WTC11 (cell line): ENCODE data around the gene ARHGAP32.

Source experiments
- AFF4 ChIP-seq: sonication (generic); formaldehyde crosslinking; IDR thresholded peaks from 2 replicates; pipeline ENCODE4 v1.8.1; 2023; ENCODE audit warnings: mild to moderate bottlenecking, missing genetic modification reagents, borderline replicate concordance
- ATF2 ChIP-seq: sonication (generic); formaldehyde crosslinking; IDR thresholded peaks from 2 replicates; pipeline ENCODE4 v1.8.1; 2022; ENCODE audit warnings: low read depth, missing genetic modification reagents, borderline replicate concordance
- CBFB ChIP-seq: sonication (generic); formaldehyde crosslinking; IDR thresholded peaks from 2 replicates; pipeline ENCODE4 v1.8.1; 2022; ENCODE audit warnings: mild to moderate bottlenecking, low read depth, missing genetic modification reagents
- CREB1 ChIP-seq: sonication (generic); formaldehyde crosslinking; IDR thresholded peaks from 2 replicates; pipeline ENCODE4 v1.8.0; 2023; ENCODE audit warnings: mild to moderate bottlenecking, missing genetic modification reagents
- CTCF ChIP-seq: fragments of 200-600 bp; IDR thresholded peaks from 2 replicates; pipeline ENCODE4 v1.8.0; 2022; ENCODE audit warnings: antibody characterized with exemption
- E2F5 ChIP-seq: sonication (generic); formaldehyde crosslinking; IDR thresholded peaks from 2 replicates; pipeline ENCODE4 v1.8.1; 2022; ENCODE audit warnings: mild to moderate bottlenecking, moderate library complexity, missing genetic modification reagents
- HMGXB4 ChIP-seq: sonication (generic); formaldehyde crosslinking; IDR thresholded peaks from 2 replicates; pipeline ENCODE4 v1.8.1; 2023; ENCODE audit warnings: mild to moderate bottlenecking, moderate library complexity, missing genetic modification reagents
- KAT7 ChIP-seq: sonication (generic); formaldehyde crosslinking; IDR thresholded peaks from 2 replicates; pipeline ENCODE4 v1.8.1; 2023; ENCODE audit warnings: missing genetic modification reagents, mild to moderate bottlenecking, borderline replicate concordance
- PRDM15 ChIP-seq: sonication (generic); formaldehyde crosslinking; IDR thresholded peaks from 2 replicates; pipeline ENCODE4 v1.8.0; 2022; ENCODE audit warnings: missing genetic modification reagents
- ZNF263 ChIP-seq: sonication (generic); formaldehyde crosslinking; IDR thresholded peaks from 2 replicates; pipeline ENCODE4 v1.8.1; 2022; ENCODE audit warnings: low read depth, mild to moderate bottlenecking, moderate library complexity, missing genetic modification reagents
- ZNF512 ChIP-seq: sonication (generic); formaldehyde crosslinking; IDR thresholded peaks from 2 replicates; pipeline ENCODE4 v1.8.1; 2022; ENCODE audit warnings: missing genetic modification reagents, borderline replicate concordance

GRCh38 chr11:128936606-128937251, 255.4 kb downstream of the ARHGAP32 start:
- TF ChIP-seq KAT7 = no peak
- no peak for TF ChIP-seq CTCF
- no peak for TF ChIP-seq AFF4 (CRISPR knock-in tag)
- no peak for TF ChIP-seq CREB1 (CRISPR knock-in tag)
- no peak for TF ChIP-seq ZNF263 (CRISPR knock-in tag)
- TF ChIP-seq E2F5 (CRISPR knock-in tag) = no peak
- no peak for TF ChIP-seq ZNF512 (CRISPR knock-in tag)
- TF ChIP-seq HMGXB4 (CRISPR knock-in tag) = no peak
- TF ChIP-seq CBFB (CRISPR knock-in tag) = no peak
- no peak for TF ChIP-seq PRDM15
- no peak for TF ChIP-seq ATF2 (CRISPR knock-in tag)
